Medulla oblongata (tissue), 1 donor: Measurements from ENCODE around the gene THAP7.
"Not testable (repeated sequence)": the region's sequence is repeated elsewhere in the genome, so short reads cannot be mapped to it uniquely, and the experiment has no call there.

Experiments
- DNase-seq: peaks from one replicate; pipeline ENCODE4 v3.0.0-alpha.2; 2015; ENCODE audit errors: extremely low spot score

The THAP7 gene

GRCh38 chr22:20978419-20978818 is 23.5 kb downstream of the THAP7 start:
- no peak for DNase-seq

GRCh38 chr22:20977516-20978170 is 24.3 kb downstream of the THAP7 start:
- DNase-seq: no peak

- DNase-seq: no peak
Observed at GRCh38 chr22:20977019-20977418, 24.9 kb downstream of the THAP7 start.

- no peak for DNase-seq
Observed at GRCh38 chr22:20976291-20976877, 25.5 kb downstream of the THAP7 start.

- DNase-seq: no peak
Observed at GRCh38 chr22:20975541-20976290, 26.2 kb downstream of the THAP7 start.

GRCh38 chr22:20974336-20974955 is 27.5 kb downstream of the THAP7 start:
- no peak for DNase-seq

GRCh38 chr22:20973634-20974286 is 28.2 kb downstream of the THAP7 start:
- DNase-seq: no peak

- no peak for DNase-seq
Observed at GRCh38 chr22:20972933-20973577, 28.9 kb downstream of the THAP7 start.

- not testable (repeated sequence) for DNase-seq
Observed at GRCh38 chr22:20972014-20972694, 29.8 kb downstream of the THAP7 start.

- DNase-seq: no peak
Observed at GRCh38 chr22:20970939-20971657, 30.8 kb downstream of the THAP7 start.

GRCh38 chr22:20968281-20968977 is 33.5 kb downstream of the THAP7 start:
- no peak for DNase-seq

- DNase-seq: no peak
Observed at GRCh38 chr22:20967697-20968211, 34.2 kb downstream of the THAP7 start.

- DNase-seq: peak; percentile 53
Observed at GRCh38 chr22:20966883-20967696, 34.8 kb downstream of the THAP7 start, which contains the start of gene AIFM3. AIFM3 (plus strand) TSS chr22:20967255; CDS start chr22:20967945, 690 bp downstream.

GRCh38 chr22:20965888-20966855 is 35.7 kb downstream of the THAP7 start:
- DNase-seq: no peak

GRCh38 chr22:20965104-20965887 is 36.6 kb downstream of the THAP7 start:
- no peak for DNase-seq

GRCh38 chr22:20964799-20965103 is 37.2 kb downstream of the THAP7 start:
- DNase-seq: no peak
